HepG2 (cell line): ENCODE results near the gene LCLAT1. TPM values are rescaled to one million over a fixed set of nuclear protein-coding genes. Genes with fewer than 3 reads are reported as not detected.

ENCODE experiments used
- ATF3 ChIP-seq: sonication (generic); formaldehyde crosslinking; IDR thresholded peaks from 2 replicates; pipeline ENCODE4 v1.4.0; 2020; ENCODE audit warnings: missing genetic modification reagents
- ATRX ChIP-seq: sonication (generic); formaldehyde crosslinking; IDR thresholded peaks from 2 replicates; pipeline ENCODE4 v1.4.0; 2020; ENCODE audit warnings: missing genetic modification reagents, borderline replicate concordance
- CREB1 ChIP-seq, 2 experiments: fragments of 450-650 bp in 1 of 2; IDR thresholded peaks; 2 replicates each; pipeline ENCODE4 v1.6.1; 2016 to 2017; ENCODE audit warnings: control low read depth in 1 of 2, mild to moderate bottlenecking in 1 of 2, missing compliant biosample characterization in 1 of 2, missing genetic modification characterization in 1 of 2
- CSRNP2 ChIP-seq: sonication (generic); formaldehyde crosslinking; conservative IDR thresholded peaks from 2 replicates; pipeline ENCODE4 v1.8.0; 2022; ENCODE audit warnings: low read depth, missing genetic modification reagents
- FOXM1 ChIP-seq: sonication (generic); formaldehyde crosslinking; IDR thresholded peaks from 2 replicates; pipeline ENCODE4 v1.5.0; 2020; ENCODE audit warnings: missing genetic modification reagents
- HDAC2 ChIP-seq: sonication (generic); formaldehyde crosslinking; IDR thresholded peaks from 2 replicates; pipeline ENCODE4 v1.4.0; 2020; ENCODE audit warnings: missing genetic modification reagents
- HNRNPH1 ChIP-seq: fragments of 200-400 bp; formaldehyde crosslinking; optimal IDR thresholded peaks from 2 replicates; pipeline ENCODE3; 2017; ENCODE audit warnings: mild to moderate bottlenecking, low read depth, low read length
- IRF9 ChIP-seq: sonication (generic); formaldehyde crosslinking; IDR thresholded peaks from 2 replicates; pipeline ENCODE4 v1.8.0; 2022; ENCODE audit warnings: missing genetic modification reagents, mild to moderate bottlenecking, borderline replicate concordance
- ISL2 ChIP-seq: sonication (generic); formaldehyde crosslinking; IDR thresholded peaks from 2 replicates; pipeline ENCODE4 v1.5.0; 2020; ENCODE audit warnings: missing genetic modification reagents
- KDM5A ChIP-seq: fragments of 200-600 bp; sonication (generic); IDR thresholded peaks from 2 replicates; pipeline ENCODE4 v1.7.0; 2018; ENCODE audit warnings: antibody characterized with exemption, mild to moderate bottlenecking, low read length, borderline replicate concordance
- KLF16 ChIP-seq, 2 experiments: sonication (generic) in 1 of 2; formaldehyde crosslinking in 1 of 2; IDR thresholded peaks; 2 replicates each; pipeline versions ENCODE4 v1.6.1 to v1.8.0; 2016 to 2023; ENCODE audit warnings: missing genetic modification reagents in 2 of 2, missing compliant biosample characterization in 1 of 2
- MAFF ChIP-seq: IDR thresholded peaks from 2 replicates; pipeline ENCODE4 v1.6.1; 2011; ENCODE audit warnings: low read depth, low read length, improper control_type of control experiment
- MAX ChIP-seq: IDR thresholded peaks from 2 replicates; pipeline ENCODE4 v1.6.1; 2012; ENCODE audit warnings: inconsistent platforms
- NFE2 ChIP-seq: sonication (generic); formaldehyde crosslinking; IDR thresholded peaks from 2 replicates; pipeline ENCODE4 v1.4.0; 2020; ENCODE audit warnings: missing genetic modification reagents
- NR2F2 ChIP-seq: IDR thresholded peaks from 2 replicates; pipeline ENCODE4 v1.6.1; 2012; ENCODE audit warnings: low read depth, inconsistent platforms, borderline replicate concordance
- PHF8 ChIP-seq: sonication (generic); formaldehyde crosslinking; IDR thresholded peaks from 2 replicates; pipeline ENCODE4 v1.5.0; 2020; ENCODE audit warnings: missing genetic modification reagents
- RAD21 ChIP-seq: fragments of 450-650 bp; formaldehyde crosslinking; IDR thresholded peaks from 2 replicates; pipeline ENCODE4 v1.5.0; 2020; ENCODE audit warnings: mild to moderate bottlenecking
- RBFOX2 ChIP-seq: fragments of 200-400 bp; formaldehyde crosslinking; IDR thresholded peaks from 2 replicates; pipeline ENCODE4 v1.6.1; 2017; ENCODE audit warnings: low read depth, mild to moderate bottlenecking, low read length
- RBM39 ChIP-seq: fragments of 200-400 bp; formaldehyde crosslinking; IDR thresholded peaks from one replicate; pipeline ENCODE4 v1.6.1; 2018; ENCODE audit warnings: antibody characterized with exemption, mild to moderate bottlenecking, low read depth, low read length; ENCODE audit not compliant: poor library complexity, severe bottlenecking
- STAT5B ChIP-seq: sonication (generic); formaldehyde crosslinking; IDR thresholded peaks from 2 replicates; pipeline ENCODE4 v1.4.0; 2020; ENCODE audit warnings: missing genetic modification reagents
- THAP11 ChIP-seq: IDR thresholded peaks from 2 replicates; pipeline ENCODE4 v1.6.1; 2016; ENCODE audit warnings: missing biosample characterization, missing genetic modification reagents
- ZC3H4 ChIP-seq: sonication (generic); formaldehyde crosslinking; IDR thresholded peaks from 2 replicates; pipeline ENCODE4 v1.4.0; 2020; ENCODE audit warnings: missing genetic modification reagents, borderline replicate concordance
- ZKSCAN1 ChIP-seq: fragments of 150-350 bp; IDR thresholded peaks from 2 replicates; pipeline ENCODE4 v1.6.1; 2014; ENCODE audit warnings: low read length
- ZMYM4 ChIP-seq: sonication (generic); formaldehyde crosslinking; IDR thresholded peaks from 2 replicates; pipeline ENCODE4 v1.8.1; 2023; ENCODE audit warnings: mild to moderate bottlenecking, missing genetic modification reagents
- ZNF260 ChIP-seq: sonication (generic); formaldehyde crosslinking; IDR thresholded peaks from 2 replicates; pipeline ENCODE4 v1.4.0; 2020; ENCODE audit warnings: missing genetic modification reagents, low read depth, mild to moderate bottlenecking, borderline replicate concordance
- ZNF501 ChIP-seq: sonication (generic); formaldehyde crosslinking; IDR thresholded peaks from 2 replicates; pipeline ENCODE4 v1.5.1; 2020; ENCODE audit warnings: mild to moderate bottlenecking, moderate library complexity, missing genetic modification reagents
- ZNF761 ChIP-seq: sonication (generic); formaldehyde crosslinking; conservative IDR thresholded peaks from 2 replicates; pipeline ENCODE4 v1.4.0; 2020; ENCODE audit warnings: mild to moderate bottlenecking, missing genetic modification reagents
- polyA plus RNA-seq, 8 experiments: library from polyadenylated mRNA; depleted of rRNA in 3 of 8; stranded (reverse) in 7 of 8; unstranded in 1 of 8; fragments of >200 nt; fragmentation: Illumina TruSeq in 4 of 8; extraction: Trizol in 4 of 8; gene quantifications; 2 replicates each; pipeline versions ENCODE4 v1.2.1 to v1.2.3, GENCODE V29; 2011 to 2016; ENCODE audit warnings: low read depth in 4 of 8, missing spikeins in 1 of 8, mixed read lengths in 1 of 8; ENCODE audit not compliant: insufficient read depth in 1 of 8
- total RNA-seq, 5 experiments: library from RNA; depleted of rRNA; stranded (reverse); fragments of >200 nt; fragmentation: Illumina TruSeq; extraction: Trizol; gene quantifications; 2 replicates each; pipeline ENCODE4 v1.2.3, GENCODE V29; 2016; ENCODE audit warnings: low read depth in 1 of 5

LCLAT1 gene
- total and polyA plus RNA-seq, 2 of the 13 experiments (the other 11 are each of a cell fraction or from before 2014, with no cell fraction given) = 18.0 to 28.0 TPM

- TF ChIP-seq ATF3 (CRISPR knock-in tag) (peak; percentile 20), ISL2 (CRISPR knock-in tag) (peak; percentile 64; the same call in 1 of the 2 replicates), ZNF761 (CRISPR knock-in tag) (peak; percentile 96; the same call in 1 of the 2 replicates), THAP11 (peak; percentile 62), RBM39 (no peak), IRF9 (CRISPR knock-in tag) (peak; percentile 94; the same call in 1 of the 2 replicates), ZMYM4 (CRISPR knock-in tag) (peak; percentile 85; the same call in 1 of the 2 replicates), FOXM1 (CRISPR knock-in tag) (peak; percentile 60; the same call in 1 of the 2 replicates), ZKSCAN1 (no peak), NFE2 (CRISPR knock-in tag) (peak; percentile 38; the same call in 1 of the 2 replicates), MAFF (no peak), MAX (peak; percentile 99), KLF16 (CRISPR knock-in tag; IDR thresholded peaks at IDR 0.05) (peak; percentile 81 to 90; a peak in 3 of 4 replicates), PHF8 (CRISPR knock-in tag) (peak; percentile 95), CSRNP2 (CRISPR knock-in tag) (no peak), ZNF501 (CRISPR knock-in tag) (peak; percentile 94), CREB1 (IDR thresholded peaks at IDR 0.05) (peak; percentile 91), CREB1 (CRISPR knock-in tag; IDR thresholded peaks at IDR 0.05) (peak; percentile 96), RBFOX2 (peak; percentile 89), ZNF260 (CRISPR knock-in tag) (peak; percentile 32), RAD21 (CRISPR knock-in tag) (no peak; the same call in none of the 2 replicates), ZC3H4 (peak; percentile 42; the same call in 1 of the 2 replicates), NR2F2 (no peak), KDM5A (no peak; the same call in 1 of the 2 replicates), HNRNPH1 (no peak), ATRX (CRISPR knock-in tag) (no peak), STAT5B (CRISPR knock-in tag) (no peak), HDAC2 (CRISPR knock-in tag) (0 out of 2 replicates have a peak, but pooled peaks have one; percentile 53)
Measured at GRCh38 chr2:30447149-30448045, at the start of gene LCLAT1 (continued).
